Brain microvascular endothelial cell (primary cell): ENCODE data around the gene YTHDF1.

ENCODE experiments used
- DNase-seq: peaks from one replicate; pipeline ENCODE4 v3.0.0-alpha.2; 2020
- H3K27ac ChIP-seq: fragments of 250-450 bp; sonication (Bioruptor Pico); 2 replicates; pipeline ENCODE4 v1.5.1; 2020; ENCODE audit warnings: mild to moderate bottlenecking, moderate library complexity
- H3K27me3 ChIP-seq: fragments of 250-450 bp; sonication (Bioruptor Pico); replicated peaks from 2 replicates; pipeline ENCODE4 v1.5.1; 2020; ENCODE audit warnings: mild to moderate bottlenecking
- H3K36me3 ChIP-seq: fragments of 250-450 bp; sonication (Bioruptor Pico); replicated peaks from 2 replicates; pipeline ENCODE4 v1.5.1; 2020; ENCODE audit warnings: mild to moderate bottlenecking
- H3K4me3 ChIP-seq: 2 replicates; pipeline ENCODE4 v1.5.1; 2011; ENCODE audit warnings: low read depth, mild to moderate bottlenecking, control low read depth, low read length, moderate library complexity
- CTCF ChIP-seq: IDR thresholded peaks from 2 replicates; pipeline ENCODE4 v1.5.1; 2011; ENCODE audit warnings: low read depth, mild to moderate bottlenecking, moderate library complexity, low read length, control low read depth, inconsistent platforms; ENCODE audit errors: missing control alignments
- in situ Hi-C: cut with HindIII; loops from 2 replicates; pipeline ENCODE4 v1.10.0; 2017; ENCODE audit warnings: low sequenced_read_pairs, low pct_ligation_motif_present

The YTHDF1 gene

DNA sequence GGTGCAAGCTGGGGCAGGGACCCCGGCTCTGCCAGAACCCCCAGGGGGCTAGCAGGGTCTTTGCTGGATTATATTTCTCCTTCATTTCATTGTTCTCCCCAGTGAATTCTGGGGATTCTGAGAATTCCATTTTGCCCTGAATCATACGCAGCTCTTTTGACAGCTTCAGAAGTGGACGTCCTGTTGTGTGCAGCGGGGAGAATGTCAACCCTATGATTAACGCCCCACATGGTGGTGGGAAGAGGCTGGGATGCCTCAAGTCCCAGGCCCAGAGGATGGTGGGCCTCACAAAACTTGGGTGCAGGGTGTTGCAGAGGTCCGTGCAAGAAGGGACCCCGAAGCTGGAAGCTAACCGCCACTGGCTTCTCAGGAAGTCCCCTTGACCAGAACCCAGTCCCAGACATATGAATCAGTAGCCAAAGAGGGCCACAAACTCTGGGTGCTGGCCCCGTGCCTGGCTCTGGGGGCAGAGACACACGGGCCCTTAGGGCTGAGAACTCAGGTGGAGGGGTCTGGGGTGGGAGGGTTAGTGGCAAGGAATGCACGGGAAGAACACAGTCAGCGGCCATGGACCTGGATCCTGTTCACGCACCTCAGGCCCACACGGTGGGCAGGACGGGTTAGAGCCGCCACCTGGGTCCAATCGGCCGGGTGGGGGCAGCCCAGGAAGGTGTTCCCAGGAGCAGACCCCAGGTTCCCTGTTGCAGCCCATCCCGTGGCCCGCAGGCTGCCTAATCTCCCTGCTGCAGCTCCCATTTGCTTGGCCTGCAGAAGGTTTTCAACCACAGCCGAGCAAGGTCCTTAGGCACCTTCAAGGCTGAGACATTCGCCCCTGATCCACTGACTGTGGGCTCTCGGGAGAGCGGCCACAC lies 51.2 kb downstream of the YTHDF1 start:
- TF ChIP-seq CTCF, result no peak
- Histone ChIP-seq H3K4me3 (no peak overlapping the region), H3K36me3 (no peaks in the 10 kb centered on the region), H3K27ac (no peak overlapping the region), H3K27me3 (peaks cover 2% of the 10 kb centered on the region)
- in situ Hi-C loops, result no loop called here
- DNase-seq, result no peak

DNA sequence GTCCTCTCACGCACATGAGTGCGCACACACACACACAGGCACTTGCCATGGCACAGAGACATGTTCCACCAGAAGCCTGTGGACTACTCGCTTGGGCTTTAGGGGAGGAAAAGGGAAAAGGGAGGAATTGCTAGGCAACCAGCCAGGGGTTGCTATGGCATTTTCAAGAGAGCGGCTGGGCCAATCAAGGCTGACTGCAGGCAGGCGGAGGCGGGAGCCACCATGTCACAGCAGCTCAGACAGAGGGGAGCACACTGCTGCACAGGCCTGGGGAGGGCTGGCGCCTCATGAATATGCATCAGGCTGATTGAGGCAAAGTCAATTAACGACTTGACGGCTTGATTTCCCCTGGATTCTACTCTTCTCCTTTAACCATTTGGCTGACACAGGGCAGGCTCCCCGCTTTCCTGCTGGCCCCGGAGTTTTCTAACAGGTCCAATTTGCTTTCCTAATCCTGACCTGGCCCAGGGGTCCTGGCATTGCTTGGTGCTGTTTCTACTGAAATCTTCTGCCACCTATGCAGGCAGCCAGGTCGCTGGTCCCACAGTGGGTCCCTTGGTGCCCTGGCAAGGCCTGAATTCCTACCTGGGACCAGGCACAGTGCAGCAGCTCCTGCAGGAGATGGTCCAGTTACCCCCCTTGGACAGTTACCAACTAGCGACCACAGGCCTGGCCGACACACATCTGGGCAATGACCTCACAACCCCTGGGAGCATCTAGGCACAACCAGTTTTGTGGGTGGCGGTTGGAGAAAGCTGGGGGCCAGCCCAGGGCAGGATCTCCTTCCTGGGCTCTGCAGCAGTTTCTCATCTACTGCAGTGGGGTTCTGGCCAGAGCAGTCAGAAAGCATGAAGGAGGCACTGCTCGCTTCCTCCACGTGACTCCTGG lies 52.1 kb downstream of the YTHDF1 start:
- Histone ChIP-seq H3K27me3 (peaks cover 2% of the 10 kb centered on the region), H3K36me3 (no peaks in the 10 kb centered on the region), H3K27ac (no peak overlapping the region), H3K4me3 (no peak overlapping the region)
- DNase-seq, result no peak
- no peak for TF ChIP-seq CTCF
- in situ Hi-C loops, result no loop called here

DNA sequence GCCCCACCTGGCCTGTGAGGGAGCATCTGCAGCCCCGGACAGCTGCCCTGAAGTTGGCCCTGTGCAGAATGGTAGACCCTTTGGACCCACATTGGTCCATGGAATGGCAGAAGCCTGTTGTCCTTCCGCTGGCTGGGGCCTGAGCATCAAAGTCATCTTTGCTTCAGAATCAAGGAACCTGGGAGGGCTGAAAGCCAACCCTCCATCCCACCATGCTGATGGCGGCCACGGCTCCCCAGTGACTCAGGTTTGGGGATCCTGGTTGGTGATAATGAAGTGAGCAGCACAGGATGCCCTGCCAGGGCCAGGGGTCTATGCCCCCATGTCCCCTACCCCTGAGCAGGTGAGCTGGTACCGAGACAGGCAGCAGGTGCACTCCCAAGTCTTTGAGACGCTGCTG lies 52.8 kb downstream of the YTHDF1 start:
- Histone ChIP-seq H3K36me3 (no peaks in the 10 kb centered on the region), H3K4me3 (no peak overlapping the region), H3K27me3 (peaks cover 2% of the 10 kb centered on the region), H3K27ac (no peak overlapping the region)
- no peak for DNase-seq
- in situ Hi-C loops, result no loop called here
- TF ChIP-seq CTCF, result no peak

GRCh38 chr20:63162206-63162795 lies 53.6 kb downstream of the YTHDF1 start:
- Histone ChIP-seq H3K27ac (no peak overlapping the region), H3K4me3 (no peak overlapping the region), H3K36me3 (no peaks in the 10 kb centered on the region), H3K27me3 (peaks cover 2% of the 10 kb centered on the region)
- no peak for TF ChIP-seq CTCF
- DNase-seq, result no peak
- in situ Hi-C loops, result no loop called here

DNA sequence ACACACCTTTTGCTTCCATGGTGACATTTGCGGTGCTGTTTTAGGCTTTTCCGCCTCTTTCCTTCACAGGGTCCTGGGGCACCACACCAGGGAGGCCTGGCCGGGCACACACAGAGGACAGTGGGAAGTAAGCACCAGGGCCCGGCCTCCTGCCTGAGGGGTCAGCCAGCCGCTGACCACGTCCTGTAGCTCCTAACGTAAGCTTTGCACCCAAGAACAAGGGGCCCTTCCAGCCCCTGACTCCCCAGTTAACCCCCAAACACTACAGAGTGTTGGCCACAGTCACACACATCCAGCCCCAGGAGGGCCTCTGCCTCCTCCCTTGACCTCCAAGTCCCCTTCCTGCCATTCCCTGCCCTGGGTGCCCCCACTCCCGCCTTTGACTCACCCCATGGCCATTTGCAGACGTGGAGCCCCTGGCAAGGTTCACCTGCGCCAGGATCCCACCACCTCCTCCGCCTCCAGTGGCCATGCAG lies 54.7 kb downstream of the YTHDF1 start:
- no peak for TF ChIP-seq CTCF
- in situ Hi-C loops, result no loop called here
- H3K27ac ChIP-seq, result no peak overlapping the region
- no peak for DNase-seq
- H3K4me3 ChIP-seq, result no peak overlapping the region
- no peaks in the 10 kb centered on the region for H3K36me3 ChIP-seq
- H3K27me3 ChIP-seq, result peaks cover 2% of the 10 kb centered on the region
